ENCODE data around the gene PEX14.
A peak's percentile ranks its signal among the peaks of the same experiment; 100 is the strongest.
"Not testable (repeated sequence)": the region's sequence is repeated elsewhere in the genome, so short reads cannot be mapped to it uniquely, and the experiment has no call there.

The PEX14 gene

GRCh38 chr1:10502206-10502605 lies 27.5 kb downstream of the PEX14 start:
- no peak overlapping the region for H3K4me3 ChIP-seq (ENCODE audit: low read depth, low read length)
- no peak for TF ChIP-seq CTCF (IDR thresholded peaks at IDR 0.05; ENCODE audit: low read depth, low read length, missing control alignments)
- DNase-seq (ENCODE audit: low read depth) = no peak
- in situ Hi-C loops (cut with HindIII; ENCODE audit: low sequenced_read_pairs) = no loop called here

GRCh38 chr1:10504249-10504648 lies 29.5 kb downstream of the PEX14 start:
- TF ChIP-seq CTCF (IDR thresholded peaks at IDR 0.05; ENCODE audit: low read depth, low read length, missing control alignments) = no peak
- H3K4me3 ChIP-seq (ENCODE audit: low read depth, low read length) = no peak overlapping the region
- no peak for DNase-seq (ENCODE audit: low read depth)
- in situ Hi-C loops (cut with HindIII; ENCODE audit: low sequenced_read_pairs) = no loop called here

GRCh38 chr1:10506046-10506676 lies 31.4 kb downstream of the PEX14 start:
- DNase-seq (ENCODE audit: low read depth); in situ Hi-C loops (cut with HindIII; ENCODE audit: low sequenced_read_pairs); H3K4me3 ChIP-seq (ENCODE audit: low read depth, low read length): not testable (repeated sequence)

GRCh38 chr1:10506677-10507047 lies 31.9 kb downstream of the PEX14 start:
- in situ Hi-C loops (cut with HindIII; ENCODE audit: low sequenced_read_pairs) = no loop called here
- TF ChIP-seq CTCF (IDR thresholded peaks at IDR 0.05; ENCODE audit: low read depth, low read length, missing control alignments) = no peak
- no peak overlapping the region for H3K4me3 ChIP-seq (ENCODE audit: low read depth, low read length)
- DNase-seq (ENCODE audit: low read depth) = no peak

GRCh38 chr1:10507111-10507879 lies 32.5 kb downstream of the PEX14 start:
- no peak for DNase-seq (ENCODE audit: low read depth)
- peak; percentile 90 for TF ChIP-seq CTCF (IDR thresholded peaks at IDR 0.05; ENCODE audit: low read depth, low read length, missing control alignments)

GRCh38 chr1:10508511-10508951 lies 33.8 kb downstream of the PEX14 start:
- in situ Hi-C loops (cut with HindIII; ENCODE audit: low sequenced_read_pairs) = no loop called here
- no peak overlapping the region for H3K4me3 ChIP-seq (ENCODE audit: low read depth, low read length)
- DNase-seq (ENCODE audit: low read depth) = no peak
- no peak for TF ChIP-seq CTCF (IDR thresholded peaks at IDR 0.05; ENCODE audit: low read depth, low read length, missing control alignments)

More at GRCh38 chr1:10507111-10507879, 32.5 kb downstream of the PEX14 start:
- in situ Hi-C loops (cut with HindIII; ENCODE audit: low sequenced_read_pairs) = no loop called here
- H3K4me3 ChIP-seq (ENCODE audit: low read depth, low read length) = no peak overlapping the region
